Measurements from ENCODE around the gene NBPF11.
"Not testable (repeated sequence)": the region's sequence is repeated elsewhere in the genome, so short reads cannot be mapped to it uniquely, and the experiment has no call there.

The NBPF11 gene

GRCh38 chr1:148150945-148151344 is 1.1 kb downstream of the NBPF11 start:
- DNase-seq: peak; percentile 28

DNA sequence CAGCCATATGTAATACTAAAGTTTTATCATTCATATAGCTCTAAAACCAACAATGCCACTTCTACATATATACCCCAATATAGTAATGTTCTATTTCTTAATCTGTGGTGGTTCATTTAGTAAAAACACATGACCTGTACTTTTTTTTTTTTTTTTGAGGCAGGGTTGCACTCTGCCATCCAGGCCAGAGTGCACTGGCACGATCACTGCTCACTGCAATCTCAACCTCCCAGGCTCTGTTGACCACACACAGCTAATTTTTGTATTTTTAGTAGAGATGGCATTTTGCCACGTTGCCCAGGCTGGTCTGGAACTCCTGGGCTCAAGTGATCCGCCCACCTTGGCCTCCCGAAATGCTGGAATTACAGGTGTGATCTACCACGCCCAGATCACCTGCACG is 2.1 kb downstream of the NBPF11 start:
- DNase-seq: not testable (repeated sequence)

GRCh38 chr1:148149050-148149815 is 2.8 kb downstream of the NBPF11 start:
- not testable (repeated sequence) for DNase-seq

DNA sequence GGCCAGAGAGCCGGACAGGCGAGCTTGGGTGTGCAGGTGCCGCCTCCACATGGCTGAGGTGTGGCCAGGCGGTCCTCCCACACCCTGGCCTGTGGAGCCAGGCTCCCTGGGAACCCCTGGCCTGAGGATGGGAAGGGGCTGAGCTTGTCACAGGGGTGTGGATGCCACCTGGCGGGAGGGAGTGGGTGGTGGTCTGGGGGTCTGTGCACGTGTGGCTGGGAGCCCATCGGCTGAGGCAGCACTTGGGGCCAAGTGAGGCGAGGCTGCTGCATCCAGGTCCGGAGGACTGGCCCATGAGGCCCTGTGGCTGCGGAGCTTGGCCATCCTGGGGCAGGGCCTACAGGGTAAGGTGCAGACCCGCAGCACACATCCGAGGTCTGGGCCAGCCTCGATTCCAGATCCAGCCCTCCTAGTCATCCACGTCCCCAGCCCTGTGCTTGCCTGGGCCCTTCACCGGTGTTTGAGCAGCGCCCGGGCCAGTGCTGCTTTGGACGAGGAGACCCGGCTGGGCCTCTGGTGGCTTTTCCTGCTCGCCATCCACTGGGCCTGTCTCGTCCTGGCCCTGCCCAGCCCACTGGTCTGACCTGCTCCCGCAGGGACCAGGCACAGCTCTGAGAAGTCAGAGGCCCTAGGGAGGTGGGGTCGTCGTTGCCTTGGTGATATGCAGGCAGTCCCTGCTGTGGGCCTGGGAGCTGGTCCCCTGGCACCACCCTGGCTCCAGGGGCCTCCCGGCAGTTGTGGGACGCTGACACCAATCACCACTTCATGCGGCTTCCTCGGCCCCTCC is 4.8 kb downstream of the NBPF11 start:
- DNase-seq: not testable (repeated sequence)

- DNase-seq: not testable (repeated sequence)
These were observed 5.7 kb downstream of the NBPF11 start for GRCh38 chr1:148146191-148146997.

- DNase-seq: not testable (repeated sequence)
These were observed 8.9 kb downstream of the NBPF11 start for GRCh38 chr1:148143223-148143622.

DNA sequence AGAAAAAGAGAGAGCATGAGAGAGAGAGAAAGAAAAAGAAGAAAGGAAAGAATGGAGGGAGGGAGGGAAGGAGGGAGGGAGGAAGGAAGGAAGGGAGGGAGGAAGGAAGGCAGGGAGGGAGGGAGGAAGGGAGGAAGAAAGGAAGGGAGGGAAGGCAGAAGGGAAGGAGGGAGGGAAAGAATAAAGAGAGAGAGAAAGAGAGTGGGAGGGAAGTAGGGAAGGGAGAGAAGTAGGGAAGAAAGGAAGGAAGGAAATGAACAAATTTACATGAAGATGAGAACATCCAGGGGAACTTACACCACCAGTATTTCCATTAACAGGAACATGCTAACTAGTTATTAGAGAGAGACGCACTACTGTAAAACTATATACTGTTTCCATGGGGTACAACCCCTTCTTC is 10.1 kb downstream of the NBPF11 start:
- not testable (repeated sequence) for DNase-seq

DNA sequence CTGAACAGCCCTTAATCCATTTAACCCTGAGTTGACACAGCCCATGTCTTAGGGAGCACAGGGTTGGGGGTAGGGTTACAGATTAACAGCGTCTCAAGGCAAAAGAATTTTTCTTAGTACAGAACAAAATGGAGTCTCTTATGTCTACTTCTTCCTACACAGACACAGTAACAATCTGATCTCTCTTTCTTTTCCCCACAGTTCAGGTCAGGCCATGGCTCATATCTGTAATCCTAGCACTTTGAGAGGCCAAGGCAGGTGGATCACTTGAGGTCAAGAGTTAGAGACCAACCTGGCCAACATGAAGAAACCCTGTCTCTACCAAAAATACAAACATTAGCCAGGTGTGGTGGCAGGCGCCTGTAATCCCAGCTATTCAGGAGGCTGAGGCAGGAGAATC is 13.5 kb downstream of the NBPF11 start:
- DNase-seq: not testable (repeated sequence)

- DNase-seq: not testable (repeated sequence)
These were observed 29.7 kb downstream of the NBPF11 start for GRCh38 chr1:148122341-148122740.

GRCh38 chr1:148120395-148120794 is 31.7 kb downstream of the NBPF11 start:
- not testable (repeated sequence) for DNase-seq

DNA sequence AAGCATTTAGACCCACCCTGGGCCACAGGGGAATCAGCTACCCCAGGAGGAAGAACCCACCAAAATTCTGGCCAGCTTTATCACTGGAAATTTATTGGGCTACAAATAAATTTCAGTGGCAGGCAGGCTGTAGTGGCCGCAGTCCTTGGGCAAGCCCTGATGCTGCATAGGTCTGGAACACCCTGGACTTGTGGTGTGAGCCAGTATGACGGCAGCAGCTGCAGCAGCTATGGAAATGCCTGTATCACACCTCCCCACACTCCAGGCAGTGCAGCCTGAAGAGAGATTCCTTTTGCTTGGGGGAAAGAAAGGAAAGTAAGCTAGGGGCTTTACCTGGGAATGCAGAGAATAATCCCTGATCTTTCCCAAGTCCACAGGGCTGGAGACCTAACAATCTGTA is 56.3 kb downstream of the NBPF11 start:
- DNase-seq: not testable (repeated sequence)

GRCh38 chr1:148086196-148086595 is 65.9 kb downstream of the NBPF11 start:
- DNase-seq: not testable (repeated sequence)

- DNase-seq: not testable (repeated sequence)
These were observed 70.9 kb downstream of the NBPF11 start for GRCh38 chr1:148081205-148081604.

DNA sequence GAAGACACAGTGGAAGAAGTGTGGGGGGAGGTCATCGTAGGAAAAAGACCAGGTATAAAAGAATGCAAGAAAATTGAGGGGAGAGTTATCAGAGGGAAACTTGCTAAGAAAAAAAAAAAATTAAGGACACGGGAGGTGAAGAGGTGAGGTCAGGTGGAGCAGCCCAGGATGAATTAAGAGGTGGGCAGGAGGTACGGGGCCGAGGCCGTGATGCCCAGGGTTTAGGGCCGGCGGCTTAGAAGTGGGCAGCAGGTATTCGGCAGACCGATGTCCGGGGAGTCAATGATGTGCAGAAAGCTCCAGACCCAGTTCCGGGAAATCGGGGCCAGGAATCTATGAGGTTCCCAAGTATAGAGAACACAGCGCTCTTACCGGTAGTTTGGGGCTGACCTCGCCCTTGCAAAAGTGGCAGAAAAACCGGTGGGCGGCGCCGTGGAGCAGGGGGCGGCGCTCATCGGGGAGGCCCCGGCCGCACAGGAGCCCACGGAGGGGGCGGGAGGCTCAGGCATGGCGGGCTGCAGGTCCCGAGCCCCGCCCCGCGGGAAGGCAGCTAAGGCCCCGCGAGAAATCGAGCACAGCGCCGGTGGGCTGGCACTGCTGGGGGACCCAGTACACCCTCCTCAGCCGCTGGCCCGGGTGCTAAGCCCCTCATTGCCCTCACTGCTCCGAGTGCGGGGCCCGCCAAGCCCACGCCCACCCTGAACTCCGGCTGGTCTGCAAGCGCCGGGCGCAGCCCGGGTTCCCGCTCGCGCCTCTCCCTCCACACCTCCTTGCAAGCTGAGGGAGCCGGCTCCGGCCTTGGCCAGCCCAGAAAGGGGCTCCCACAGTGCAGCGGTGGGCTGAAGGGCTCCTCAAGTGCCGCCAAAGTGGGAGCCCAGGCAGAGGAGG is 73.2 kb downstream of the NBPF11 start:
- not testable (repeated sequence) for DNase-seq

DNA sequence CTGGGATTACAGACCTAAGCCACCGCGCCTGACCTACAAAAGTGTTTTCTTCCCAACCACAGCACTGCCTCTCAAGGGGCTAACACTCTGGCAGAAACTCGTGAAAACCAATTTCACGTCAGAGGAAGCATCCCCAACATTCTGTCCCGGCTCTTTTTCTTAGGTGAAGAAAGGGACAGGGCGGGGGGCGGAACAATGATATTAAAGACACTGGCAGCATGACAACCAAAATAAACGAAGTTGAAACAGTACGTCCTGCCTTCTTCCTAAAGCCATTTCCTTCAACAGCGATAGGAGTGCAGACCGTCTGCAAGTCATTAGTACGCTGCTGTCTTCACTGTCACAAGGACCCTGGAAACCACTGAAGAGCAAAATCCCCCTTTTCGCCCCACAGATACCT is 74.0 kb downstream of the NBPF11 start:
- not testable (repeated sequence) for DNase-seq

GRCh38 chr1:148077458-148077857 is 74.6 kb downstream of the NBPF11 start:
- DNase-seq: not testable (repeated sequence)

- not testable (repeated sequence) for DNase-seq
These were observed 78.7 kb downstream of the NBPF11 start for GRCh38 chr1:148073392-148073791.

GRCh38 chr1:148068606-148069005 is 83.5 kb downstream of the NBPF11 start:
- DNase-seq: not testable (repeated sequence)

- DNase-seq: not testable (repeated sequence)
These were observed 83.9 kb downstream of the NBPF11 start for GRCh38 chr1:148068201-148068600.

DNA sequence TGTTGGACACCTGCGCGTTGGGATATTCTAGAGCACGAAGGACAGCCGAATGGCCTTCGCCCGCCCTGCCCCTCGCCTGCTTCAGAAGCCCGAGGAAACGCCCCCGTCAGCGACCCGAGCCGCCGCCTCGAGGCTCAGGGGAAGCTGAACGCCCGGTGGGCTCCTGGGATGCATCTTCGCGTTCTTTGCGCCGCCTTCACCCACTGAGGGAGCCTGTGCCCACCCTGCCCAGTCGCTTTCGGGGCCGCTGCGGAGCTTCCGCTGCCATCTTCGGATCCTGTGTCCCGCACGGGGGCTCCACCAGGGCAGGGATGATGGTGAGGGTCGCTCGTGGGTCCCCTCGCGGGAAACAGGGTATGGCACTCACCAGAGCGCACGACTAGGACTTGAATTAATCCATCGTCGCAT is 91.8 kb downstream of the NBPF11 start:
- DNase-seq: peak; percentile 43

- DNase-seq: not testable (repeated sequence)
These were observed 94.7 kb downstream of the NBPF11 start for GRCh38 chr1:148057384-148057783.

All from right kidney (tissue), 1 donor.